HG02981 (cell line): Measurements from ENCODE around the gene ATP5F1E.
A peak's percentile ranks its signal among the peaks of the same experiment; 100 is the strongest.

ENCODE experiments used
- ATAC-seq: cut with Tn5 transposase; IDR thresholded peaks from one replicate; pipeline ENCODE4 v1.9.1; 2021; ENCODE audit warnings: mild to moderate bottlenecking, moderate library complexity; ENCODE audit not compliant: unreplicated experiment

ATP5F1E gene

DNA sequence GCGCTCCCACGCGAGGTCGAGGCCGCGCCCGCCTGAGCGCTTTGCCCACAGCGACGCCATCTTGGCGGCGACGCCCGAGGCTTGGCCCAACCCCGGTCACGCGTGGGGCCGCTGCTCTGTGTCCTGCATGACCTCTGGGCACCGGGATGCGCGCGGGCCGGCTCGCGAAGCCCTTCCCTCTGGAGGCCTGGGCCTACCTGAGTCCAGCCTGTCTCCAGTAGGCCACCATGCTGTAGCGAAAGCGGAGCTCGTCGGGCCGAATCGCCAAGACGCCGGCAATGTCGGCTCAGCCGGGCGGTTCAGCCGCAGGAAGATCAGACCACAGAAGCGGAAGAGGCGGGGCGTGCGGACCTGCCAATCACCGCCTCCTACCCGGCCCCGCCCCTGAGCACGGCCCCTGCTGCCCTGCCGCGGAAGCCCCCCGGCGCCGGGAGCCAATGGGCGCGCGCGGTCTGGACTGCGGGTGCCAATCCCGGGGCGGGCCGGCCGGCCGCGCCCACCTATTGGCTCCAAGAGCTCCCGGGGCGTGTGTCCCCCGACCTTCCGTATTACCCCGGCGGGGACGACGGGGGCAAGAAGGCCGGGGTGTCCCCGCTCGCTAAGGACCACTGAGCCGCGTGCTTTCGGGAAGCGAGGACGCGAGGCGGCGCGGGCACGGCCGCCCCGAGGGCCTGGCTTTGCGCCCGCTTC is at the start of gene ATP5F1E:
TSS of gene ATP5F1E (minus strand) at position 313 of the 690 bp plus-strand sequence. CDS start at position 229, 84 bp downstream.
- ATAC-seq: peak; percentile 93

GRCh38 chr20:59081036-59081435 is 48.9 kb upstream of the ATP5F1E start:
- ATAC-seq: no peak

DNA sequence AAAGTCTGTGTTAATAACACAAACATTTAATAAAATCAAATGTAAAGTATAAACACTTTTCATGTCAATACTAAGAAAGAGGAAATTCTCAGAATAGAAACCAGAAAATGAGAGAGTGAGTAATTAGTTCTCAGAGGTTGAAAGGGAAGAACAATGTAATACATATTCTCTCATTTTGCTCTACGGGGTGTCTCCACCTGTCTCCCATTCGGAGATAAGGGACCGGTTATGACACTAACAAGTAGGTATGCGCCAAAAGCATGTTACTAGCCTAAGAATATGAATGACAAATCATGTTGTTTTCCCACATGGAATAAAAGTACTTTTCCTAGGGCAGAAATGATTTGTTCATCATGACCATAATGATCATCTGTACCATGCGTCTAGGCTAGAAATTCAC is 46.1 kb upstream of the ATP5F1E start:
- ATAC-seq: no peak

GRCh38 chr20:59077705-59078104 is 45.6 kb upstream of the ATP5F1E start:
- no peak for ATAC-seq

- ATAC-seq: no peak
Measured at GRCh38 chr20:59075934-59076508, 43.9 kb upstream of the ATP5F1E start.

DNA sequence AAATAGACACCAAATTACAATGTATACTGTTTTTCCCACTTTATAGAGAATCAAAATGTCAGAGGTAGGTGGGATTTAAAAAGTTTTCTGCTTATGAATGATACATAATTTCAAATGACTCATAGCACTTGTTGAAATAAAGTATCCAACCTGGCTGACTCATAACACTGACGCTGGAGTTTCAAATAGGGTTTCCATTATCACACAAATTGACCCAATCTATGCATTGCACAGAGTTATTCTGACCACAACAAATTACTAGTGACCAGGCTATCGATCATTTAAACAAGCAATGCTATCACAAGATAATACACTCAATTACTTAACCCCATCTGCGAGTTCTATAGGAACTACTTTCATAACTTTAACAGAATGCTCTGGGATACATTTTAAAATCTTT is 42.3 kb upstream of the ATP5F1E start:
- ATAC-seq: no peak

DNA sequence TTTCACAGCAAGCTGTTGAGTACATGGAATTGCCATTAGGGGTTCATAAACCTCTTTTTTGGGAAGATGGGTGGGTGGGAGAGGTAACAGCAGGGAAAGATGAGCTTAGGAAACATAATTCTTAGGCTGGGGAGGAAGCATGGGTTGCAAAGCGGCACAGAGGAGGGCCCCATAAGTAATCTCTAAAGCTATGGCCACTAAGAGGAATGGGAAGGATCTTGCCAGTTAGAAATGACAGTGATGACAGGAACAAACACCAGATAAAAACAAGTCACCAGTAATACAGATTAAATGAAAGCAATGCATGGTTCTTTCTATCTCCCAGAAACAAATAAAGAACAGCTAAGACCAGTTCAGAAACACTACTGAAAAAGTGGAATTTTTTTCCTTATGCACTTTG is 41.4 kb upstream of the ATP5F1E start:
- no peak for ATAC-seq

DNA sequence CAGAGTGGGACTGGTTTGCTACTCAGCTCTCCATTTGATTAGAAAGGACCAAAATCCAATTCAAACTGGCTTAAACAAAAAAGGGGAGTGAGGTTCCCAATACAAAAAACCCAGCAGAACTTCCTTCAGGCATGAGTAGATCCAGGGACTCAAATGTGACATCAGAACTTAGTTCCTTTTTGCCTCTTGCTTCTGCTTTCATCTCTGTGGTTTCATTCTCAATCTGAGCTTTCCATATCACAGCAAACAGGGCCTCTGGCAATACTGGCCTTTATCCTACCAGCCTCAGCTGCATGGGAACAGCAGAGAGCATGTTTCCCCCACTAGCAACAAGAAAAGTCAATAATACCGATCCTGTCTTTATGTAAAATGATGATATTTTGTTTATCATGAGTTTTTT is 39.1 kb upstream of the ATP5F1E start:
- ATAC-seq: no peak

GRCh38 chr20:59069026-59069425 is 36.9 kb upstream of the ATP5F1E start:
- ATAC-seq: no peak

- ATAC-seq: no peak
Measured at GRCh38 chr20:59068534-59068933, 36.4 kb upstream of the ATP5F1E start.

DNA sequence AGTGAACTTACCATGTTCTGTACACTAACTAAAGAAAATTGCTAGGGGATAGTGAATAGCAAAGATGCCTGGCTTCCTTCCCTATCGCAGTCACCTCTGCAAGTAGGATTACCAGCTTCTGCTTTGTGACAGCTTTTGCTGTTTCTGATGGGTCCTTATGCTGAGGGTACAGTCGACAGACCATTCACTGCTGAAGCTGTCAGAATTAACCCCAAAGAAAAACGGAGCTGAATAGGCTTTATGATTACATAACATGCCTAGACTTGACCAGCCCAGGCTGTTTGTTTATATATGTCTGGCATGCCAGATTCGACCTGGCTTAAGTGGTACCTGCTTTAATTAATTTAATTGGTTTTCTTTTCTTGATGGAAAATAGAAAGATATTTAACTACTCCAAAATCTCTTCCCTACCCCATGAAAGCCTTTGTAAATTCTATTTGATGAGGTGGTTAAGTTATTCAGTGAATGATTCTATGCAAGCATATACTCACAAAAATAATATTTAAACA is 32.1 kb upstream of the ATP5F1E start:
- ATAC-seq: no peak

- ATAC-seq: no peak
Measured at GRCh38 chr20:59063358-59064213, 31.5 kb upstream of the ATP5F1E start.

GRCh38 chr20:59062081-59062480 is 29.9 kb upstream of the ATP5F1E start:
- no peak for ATAC-seq

DNA sequence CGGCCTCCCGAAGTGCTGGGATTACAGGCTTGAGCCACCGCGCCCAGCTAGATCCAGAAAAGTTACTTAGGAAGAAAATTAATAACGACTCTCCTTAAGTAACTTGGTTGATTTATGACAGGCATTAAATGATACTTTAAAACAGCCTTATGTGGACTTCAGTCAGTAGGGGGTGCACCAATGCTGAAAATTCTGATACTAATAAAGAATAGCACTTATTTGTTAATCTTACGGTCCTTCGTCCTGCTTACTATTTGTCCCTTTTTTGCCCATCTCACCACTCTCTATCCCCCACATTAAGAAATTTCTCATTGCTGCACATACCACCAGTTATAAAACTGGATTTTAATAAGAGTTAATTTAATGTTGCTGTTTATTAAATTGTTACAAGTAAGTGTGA is 23.2 kb upstream of the ATP5F1E start:
- ATAC-seq: no peak

DNA sequence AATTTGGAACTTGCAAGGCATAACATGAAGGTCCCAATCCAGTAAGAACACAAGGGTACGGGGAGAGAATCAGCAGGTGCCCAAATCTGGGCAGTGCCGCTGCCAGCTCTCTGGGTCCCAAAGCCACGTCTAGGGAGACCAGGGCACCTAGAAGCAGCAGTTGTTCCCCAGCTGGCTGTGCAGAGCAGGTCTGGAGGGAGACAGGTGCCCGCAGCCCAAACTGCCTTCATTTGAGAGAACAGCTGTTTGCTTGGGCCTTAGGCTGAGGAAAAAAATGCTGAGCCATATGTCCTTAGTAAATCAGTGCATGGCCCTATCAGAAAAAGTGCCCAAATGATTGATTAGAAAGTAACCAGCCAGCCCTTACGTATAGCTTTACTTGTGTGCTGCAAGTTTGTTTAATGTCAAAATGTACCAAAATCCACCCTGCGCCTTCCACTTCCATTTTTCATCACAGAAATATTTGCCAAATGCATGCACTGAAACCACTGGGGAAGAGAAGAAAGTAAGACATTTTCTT is 19.6 kb upstream of the ATP5F1E start:
- no peak for ATAC-seq

GRCh38 chr20:59050437-59050836 is 18.3 kb upstream of the ATP5F1E start:
- ATAC-seq: no peak

DNA sequence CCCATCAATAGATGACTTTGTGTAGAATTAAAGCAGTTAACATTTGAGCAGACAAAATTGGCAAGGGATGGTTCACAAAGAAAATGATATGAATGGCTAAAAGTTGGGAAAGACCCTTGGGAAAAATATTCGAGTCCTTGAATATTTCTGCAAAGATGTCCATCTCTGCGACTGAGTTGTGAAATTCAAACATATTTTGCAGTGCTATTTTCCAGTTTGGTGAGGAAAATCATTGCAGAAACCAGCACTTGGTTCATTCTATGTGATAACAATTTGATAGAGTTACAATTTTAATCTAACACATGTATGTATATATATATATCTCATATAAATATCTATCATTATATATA is 16.5 kb upstream of the ATP5F1E start:
- ATAC-seq: no peak

- no peak for ATAC-seq
Measured at GRCh38 chr20:59047938-59048680, 16.0 kb upstream of the ATP5F1E start.

DNA sequence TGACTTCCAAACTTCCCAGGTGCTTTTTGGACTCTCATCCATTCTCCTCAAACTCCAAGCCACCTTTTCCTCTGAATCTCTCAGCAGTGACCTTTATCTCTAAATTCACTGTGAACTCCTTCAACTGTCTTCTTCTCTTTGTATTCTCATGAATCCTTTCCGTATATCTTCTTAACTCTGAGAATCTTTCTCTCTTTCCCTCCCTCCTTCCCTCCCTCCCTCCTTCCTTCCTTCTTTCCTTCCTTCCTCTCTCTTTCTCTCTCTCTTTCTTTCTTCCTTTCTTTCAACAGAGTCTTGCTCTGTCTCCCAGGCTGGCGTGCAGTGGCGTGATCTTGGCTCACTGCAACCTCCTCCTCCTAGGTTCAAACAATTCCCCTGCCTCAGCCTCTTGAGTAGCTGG is 14.7 kb upstream of the ATP5F1E start:
- no peak for ATAC-seq

DNA sequence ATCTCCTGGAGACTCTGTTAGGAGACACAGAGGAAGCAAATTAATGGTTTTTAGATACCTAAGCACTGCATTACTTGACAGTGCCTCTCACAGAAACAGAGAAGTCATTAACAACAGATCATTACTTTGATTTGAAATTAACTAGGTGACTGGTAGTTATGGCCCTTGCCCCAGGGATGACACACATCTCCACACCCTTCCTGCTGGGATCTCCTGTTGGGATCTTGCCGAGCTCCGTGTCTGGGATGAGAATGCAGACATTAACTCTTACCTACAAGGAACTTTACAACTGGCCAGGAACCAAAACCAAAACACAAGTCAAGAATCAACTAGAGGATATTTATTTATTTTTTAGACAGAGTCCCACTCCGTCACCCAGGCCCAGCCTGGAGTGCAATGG is 12.7 kb upstream of the ATP5F1E start:
- ATAC-seq: no peak

DNA sequence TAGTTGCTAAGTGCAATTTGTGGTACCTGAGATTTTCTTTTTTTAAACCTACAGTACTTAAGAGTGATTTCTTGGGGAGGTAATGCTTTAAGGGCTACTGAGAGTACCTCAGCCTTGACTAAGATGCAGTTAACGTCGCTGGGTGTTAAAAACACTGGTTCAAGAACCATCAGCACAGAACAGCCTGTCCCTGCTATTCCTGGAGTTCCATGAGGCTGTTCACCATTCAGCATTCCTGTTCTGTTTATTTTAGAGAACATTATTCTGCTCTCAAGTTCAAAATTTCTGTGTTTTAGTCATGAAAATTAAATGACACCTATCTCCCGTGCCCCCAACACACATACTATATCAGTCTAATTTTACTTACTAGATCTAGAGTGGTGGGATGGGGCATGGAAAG is 12.2 kb upstream of the ATP5F1E start:
- no peak for ATAC-seq
